Vagina (tissue), 2 donors: Measurements from ENCODE around the gene PAK1.

Source experiments
- CTCF ChIP-seq, 3 experiments: fragments of 450-650 bp in 2 of 3; fragments of 200-600 bp in 1 of 3; sonication (generic) in 1 of 3; IDR thresholded peaks; one replicate each; pipeline ENCODE4 v1.5.1; 2017 to 2019; ENCODE audit warnings: antibody characterized with exemption in 3 of 3, mild to moderate bottlenecking in 2 of 3, moderate library complexity in 2 of 3
- POLR2A ChIP-seq, 2 donors: fragments of 450-650 bp; IDR thresholded peaks; one replicate each; pipeline ENCODE4 v1.6.1; 2017; ENCODE audit warnings: antibody characterized with exemption in 2 of 2, mild to moderate bottlenecking in 2 of 2, moderate library complexity in 2 of 2
- POLR2AphosphoS5 ChIP-seq, 2 donors: sonication (generic); formaldehyde crosslinking; IDR thresholded peaks; one replicate each; pipeline ENCODE4 v1.9.0; 2017; ENCODE audit warnings: antibody characterized with exemption in 2 of 2, mild to moderate bottlenecking in 2 of 2, low read depth in 1 of 2; ENCODE audit not compliant: insufficient read depth in 1 of 2

DNA sequence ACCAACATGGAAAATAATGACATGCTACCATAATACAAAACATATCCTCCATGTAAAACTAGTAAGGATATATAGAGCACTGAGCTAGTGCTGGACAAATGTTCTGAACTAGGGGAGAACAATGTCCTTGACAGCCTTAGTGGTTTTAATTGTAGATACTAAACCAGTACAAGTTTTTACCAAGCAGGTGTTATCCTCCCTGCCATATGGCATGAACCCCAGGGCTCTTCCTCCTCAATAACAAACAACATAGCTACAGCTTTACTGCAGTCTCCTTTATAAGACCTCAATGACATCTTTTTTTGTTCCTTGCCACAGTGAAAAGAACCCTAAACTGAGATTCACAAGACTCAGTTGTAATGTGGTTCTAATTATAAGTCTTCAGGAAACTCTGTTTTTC is 102.2 kb downstream of the PAK1 start:
- TF ChIP-seq CTCF (IDR thresholded peaks at IDR 0.05) (no peak), POLR2AphosphoS5 (IDR thresholded peaks at IDR 0.05; ENCODE audit: insufficient read depth in 1 of 2, low read depth in 1 of 2) (no peak), POLR2A (IDR thresholded peaks at IDR 0.05) (no peak)
